ENCODE measurements around the gene SPOCD1.

SPOCD1 gene

DNA sequence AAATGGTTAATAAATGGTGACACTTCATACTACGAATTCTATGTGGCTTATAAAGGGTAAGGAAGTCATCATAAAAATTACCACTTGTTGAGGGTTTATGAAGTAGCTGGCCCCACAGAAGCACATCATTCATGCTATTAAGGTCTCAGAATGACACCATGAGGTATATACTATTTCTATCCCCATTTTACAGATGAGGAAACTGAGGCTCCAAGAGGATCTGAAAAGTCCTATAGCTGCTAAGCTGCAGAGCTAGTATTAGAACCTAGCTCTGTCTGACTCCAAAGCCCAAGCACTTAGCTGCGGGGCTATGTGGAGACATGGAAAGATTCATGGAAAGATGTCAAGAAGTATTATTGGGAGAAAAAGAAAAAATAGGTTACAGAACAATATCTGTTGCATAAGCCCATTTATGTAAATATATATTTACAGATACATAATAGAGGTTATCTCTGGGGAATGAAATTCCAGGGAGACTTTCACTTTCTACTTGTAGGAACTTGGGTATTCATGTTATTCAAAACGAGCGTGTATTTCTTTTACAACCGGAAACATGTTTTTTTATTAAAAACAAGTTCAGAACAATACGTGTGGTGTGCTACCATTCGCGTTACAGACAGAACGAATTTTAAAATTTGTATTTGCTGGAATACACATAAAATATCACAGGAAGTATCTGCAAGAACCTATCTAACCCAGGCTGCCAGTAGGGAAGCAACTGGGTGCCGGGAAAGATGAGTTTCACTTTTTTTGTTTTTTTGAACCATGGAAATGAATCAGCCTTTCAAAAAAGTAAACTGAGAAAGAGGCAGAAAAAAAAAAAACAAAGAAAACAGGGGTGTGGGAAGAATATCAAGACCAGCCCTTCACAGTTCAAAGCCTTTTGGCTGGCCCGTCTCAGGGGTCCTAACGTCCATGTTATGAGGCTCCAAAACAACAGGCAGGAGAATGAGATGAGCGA, 13.4 kb downstream of the SPOCD1 start:
- Histone ChIP-seq H3K27ac (ENCODE audit: low read depth, low read length) (no peak overlapping the region), H3K9ac (ENCODE audit: low read depth in 1 of 2, low read length in 2 of 2) (peak overlapping the region in 1 of 2 donors; percentile 54)

DNA sequence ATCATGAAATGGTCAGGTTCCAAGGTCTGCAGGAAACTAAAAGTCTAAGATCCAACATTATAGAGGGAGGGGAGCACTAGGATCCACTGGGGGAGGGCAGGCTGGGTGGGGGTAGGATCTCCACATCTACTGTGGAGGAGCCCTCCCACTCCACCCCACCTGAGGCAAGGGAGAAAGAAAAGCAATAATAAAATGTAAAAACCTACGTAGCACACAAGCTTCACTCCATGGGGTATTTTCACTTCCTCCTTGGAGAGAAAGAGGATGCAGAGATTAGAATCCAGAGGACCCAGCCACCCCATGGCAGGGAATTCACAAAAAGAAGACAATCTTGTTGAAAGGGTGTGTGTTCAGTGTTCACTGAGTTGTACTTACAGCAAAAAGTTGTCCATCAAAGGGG, 14.4 kb downstream of the SPOCD1 start:
- Histone ChIP-seq H3K4me1 (ENCODE audit: control insufficient read depth in 1 of 2, insufficient read depth in 2 of 2, low read length in 2 of 2) (no peaks in the 10 kb centered on the region), H3K27ac (ENCODE audit: low read depth, low read length) (no peak overlapping the region), H3K4me3 (ENCODE audit: low read depth in 1 of 2, low read length in 2 of 2) (no peak overlapping the region), H3K27me3 (ENCODE audit: control insufficient read depth in 1 of 2, insufficient read depth in 2 of 2, low read length in 2 of 2) (peaks cover under 1 to 4% of the 10 kb centered on the region in 2 donors), H3K9ac (ENCODE audit: low read depth in 1 of 2, low read length in 2 of 2) (no peak overlapping the region), H3K9me3 (ENCODE audit: control insufficient read depth in 1 of 2, low read length in 2 of 2) (no peaks in the 10 kb centered on the region), H3K36me3 (ENCODE audit: control insufficient read depth in 1 of 2, insufficient read depth in 2 of 2, low read length in 2 of 2) (no peaks in the 10 kb centered on the region)

More for the DNA sequence above, 13.4 kb downstream of the SPOCD1 start:
- no peaks in the 10 kb centered on the region for H3K9me3 ChIP-seq (ENCODE audit: control insufficient read depth in 1 of 2, low read length in 2 of 2)
- no peaks in the 10 kb centered on the region for H3K36me3 ChIP-seq (ENCODE audit: control insufficient read depth in 1 of 2, insufficient read depth in 2 of 2, low read length in 2 of 2)
- peak overlapping the region; percentile 51 to 65 for H3K4me3 ChIP-seq (ENCODE audit: low read depth in 1 of 2, low read length in 2 of 2)
- H3K4me1 ChIP-seq (ENCODE audit: control insufficient read depth in 1 of 2, insufficient read depth in 2 of 2, low read length in 2 of 2), result no peaks in the 10 kb centered on the region
- no peaks in the 10 kb centered on the region for H3K27me3 ChIP-seq (ENCODE audit: control insufficient read depth in 1 of 2, insufficient read depth in 2 of 2, low read length in 2 of 2)

DNA sequence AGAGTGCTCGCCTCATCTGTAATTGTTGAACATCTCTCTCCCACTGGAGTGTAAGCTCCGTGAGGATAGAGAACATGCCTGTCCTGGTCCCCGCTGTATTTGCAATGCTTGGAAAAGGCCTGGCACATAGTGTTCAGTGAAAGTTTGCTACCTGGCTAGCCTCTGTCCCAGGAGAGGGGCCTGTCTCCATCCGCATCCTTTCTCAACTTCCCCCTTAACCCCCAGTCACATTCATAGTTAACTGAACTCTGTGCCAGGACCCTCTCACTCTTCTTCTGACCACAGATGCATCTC, 15.2 kb downstream of the SPOCD1 start:
- no peaks in the 10 kb centered on the region for H3K9me3 ChIP-seq (ENCODE audit: control insufficient read depth in 1 of 2, low read length in 2 of 2)
- H3K4me3 ChIP-seq (ENCODE audit: low read depth in 1 of 2, low read length in 2 of 2), result no peak overlapping the region
- H3K27ac ChIP-seq (ENCODE audit: low read depth, low read length), result no peak overlapping the region
- H3K36me3 ChIP-seq (ENCODE audit: control insufficient read depth in 1 of 2, insufficient read depth in 2 of 2, low read length in 2 of 2), result no peaks in the 10 kb centered on the region
- no peaks in the 10 kb centered on the region for H3K4me1 ChIP-seq (ENCODE audit: control insufficient read depth in 1 of 2, insufficient read depth in 2 of 2, low read length in 2 of 2)
- peaks cover 5 to 9% of the 10 kb centered on the region in 2 donors for H3K27me3 ChIP-seq (ENCODE audit: control insufficient read depth in 1 of 2, insufficient read depth in 2 of 2, low read length in 2 of 2)
- no peak overlapping the region for H3K9ac ChIP-seq (ENCODE audit: low read depth in 1 of 2, low read length in 2 of 2)

- H3K4me3 ChIP-seq (ENCODE audit: low read depth in 1 of 2, low read length in 2 of 2), result no peak overlapping the region
Observed at GRCh38 chr1:31799895-31800673, 15.7 kb downstream of the SPOCD1 start.

GRCh38 chr1:31799196-31799894, 16.5 kb downstream of the SPOCD1 start:
- Histone ChIP-seq H3K4me1 (ENCODE audit: control insufficient read depth in 1 of 2, insufficient read depth in 2 of 2, low read length in 2 of 2) (no peaks in the 10 kb centered on the region), H3K36me3 (ENCODE audit: control insufficient read depth in 1 of 2, insufficient read depth in 2 of 2, low read length in 2 of 2) (no peaks in the 10 kb centered on the region), H3K27ac (ENCODE audit: low read depth, low read length) (no peak overlapping the region), H3K4me3 (ENCODE audit: low read depth in 1 of 2, low read length in 2 of 2) (no peak overlapping the region), H3K9me3 (ENCODE audit: control insufficient read depth in 1 of 2, low read length in 2 of 2) (no peaks in the 10 kb centered on the region), H3K9ac (ENCODE audit: low read depth in 1 of 2, low read length in 2 of 2) (no peak overlapping the region), H3K27me3 (ENCODE audit: control insufficient read depth in 1 of 2, insufficient read depth in 2 of 2, low read length in 2 of 2) (peaks cover 5 to 11% of the 10 kb centered on the region in 2 donors)

More at GRCh38 chr1:31799895-31800673, 15.7 kb downstream of the SPOCD1 start:
- no peak overlapping the region for H3K9ac ChIP-seq (ENCODE audit: low read depth in 1 of 2, low read length in 2 of 2)
- H3K27ac ChIP-seq (ENCODE audit: low read depth, low read length), result no peak overlapping the region
- no peaks in the 10 kb centered on the region for H3K9me3 ChIP-seq (ENCODE audit: control insufficient read depth in 1 of 2, low read length in 2 of 2)
- no peaks in the 10 kb centered on the region for H3K4me1 ChIP-seq (ENCODE audit: control insufficient read depth in 1 of 2, insufficient read depth in 2 of 2, low read length in 2 of 2)
- H3K27me3 ChIP-seq (ENCODE audit: control insufficient read depth in 1 of 2, insufficient read depth in 2 of 2, low read length in 2 of 2), result peaks cover 5 to 11% of the 10 kb centered on the region in 2 donors
- H3K36me3 ChIP-seq (ENCODE audit: control insufficient read depth in 1 of 2, insufficient read depth in 2 of 2, low read length in 2 of 2), result no peaks in the 10 kb centered on the region

- no peak overlapping the region for H3K4me3 ChIP-seq (ENCODE audit: low read depth in 1 of 2, low read length in 2 of 2)
- H3K27ac ChIP-seq (ENCODE audit: low read depth, low read length), result no peak overlapping the region
- H3K9me3 ChIP-seq (ENCODE audit: control insufficient read depth in 1 of 2, low read length in 2 of 2), result no peaks in the 10 kb centered on the region
- peaks cover 5 to 11% of the 10 kb centered on the region in 2 donors for H3K27me3 ChIP-seq (ENCODE audit: control insufficient read depth in 1 of 2, insufficient read depth in 2 of 2, low read length in 2 of 2)
- H3K36me3 ChIP-seq (ENCODE audit: control insufficient read depth in 1 of 2, insufficient read depth in 2 of 2, low read length in 2 of 2), result no peaks in the 10 kb centered on the region
- H3K9ac ChIP-seq (ENCODE audit: low read depth in 1 of 2, low read length in 2 of 2), result no peak overlapping the region
- H3K4me1 ChIP-seq (ENCODE audit: control insufficient read depth in 1 of 2, insufficient read depth in 2 of 2, low read length in 2 of 2), result no peaks in the 10 kb centered on the region
Observed at GRCh38 chr1:31798433-31799195, 17.2 kb downstream of the SPOCD1 start.

DNA sequence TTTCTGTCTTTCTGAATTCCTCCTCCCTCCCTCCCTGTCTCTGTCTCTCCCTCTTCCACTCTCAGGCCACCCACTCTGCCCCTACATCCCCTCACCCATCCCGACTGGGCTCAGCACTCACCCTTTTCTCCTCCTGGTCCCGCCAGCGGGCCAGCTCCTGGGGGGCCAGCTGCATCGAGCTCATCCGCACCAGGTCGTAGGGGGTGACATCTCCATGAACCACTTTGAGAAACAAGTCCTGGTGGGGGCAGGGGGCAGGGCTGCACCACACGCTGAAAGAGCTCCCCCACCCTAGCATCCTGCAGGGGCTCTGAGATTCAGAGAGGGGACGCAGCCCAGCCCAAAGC, 17.8 kb downstream of the SPOCD1 start:
- H3K27ac ChIP-seq (ENCODE audit: low read depth, low read length), result no peak overlapping the region
- no peaks in the 10 kb centered on the region for H3K9me3 ChIP-seq (ENCODE audit: control insufficient read depth in 1 of 2, low read length in 2 of 2)
- H3K27me3 ChIP-seq (ENCODE audit: control insufficient read depth in 1 of 2, insufficient read depth in 2 of 2, low read length in 2 of 2), result peaks cover 5 to 11% of the 10 kb centered on the region in 2 donors
- no peak overlapping the region for H3K4me3 ChIP-seq (ENCODE audit: low read depth in 1 of 2, low read length in 2 of 2)
- no peaks in the 10 kb centered on the region for H3K4me1 ChIP-seq (ENCODE audit: control insufficient read depth in 1 of 2, insufficient read depth in 2 of 2, low read length in 2 of 2)
- H3K9ac ChIP-seq (ENCODE audit: low read depth in 1 of 2, low read length in 2 of 2), result no peak overlapping the region
- H3K36me3 ChIP-seq (ENCODE audit: control insufficient read depth in 1 of 2, insufficient read depth in 2 of 2, low read length in 2 of 2), result no peaks in the 10 kb centered on the region

GRCh38 chr1:31797216-31797615, 18.6 kb downstream of the SPOCD1 start:
- no peaks in the 10 kb centered on the region for H3K4me1 ChIP-seq (ENCODE audit: control insufficient read depth in 1 of 2, insufficient read depth in 2 of 2, low read length in 2 of 2)
- no peak overlapping the region for H3K4me3 ChIP-seq (ENCODE audit: low read depth in 1 of 2, low read length in 2 of 2)
- H3K9ac ChIP-seq (ENCODE audit: low read depth in 1 of 2, low read length in 2 of 2), result no peak overlapping the region

GRCh38 chr1:31796707-31797106, 19.1 kb downstream of the SPOCD1 start:
- peaks cover 5 to 11% of the 10 kb centered on the region in 2 donors for H3K27me3 ChIP-seq (ENCODE audit: control insufficient read depth in 1 of 2, insufficient read depth in 2 of 2, low read length in 2 of 2)
- no peak overlapping the region for H3K27ac ChIP-seq (ENCODE audit: low read depth, low read length)
- no peaks in the 10 kb centered on the region for H3K9me3 ChIP-seq (ENCODE audit: control insufficient read depth in 1 of 2, low read length in 2 of 2)
- H3K9ac ChIP-seq (ENCODE audit: low read depth in 1 of 2, low read length in 2 of 2), result no peak overlapping the region
- no peaks in the 10 kb centered on the region for H3K4me1 ChIP-seq (ENCODE audit: control insufficient read depth in 1 of 2, insufficient read depth in 2 of 2, low read length in 2 of 2)
- no peaks in the 10 kb centered on the region for H3K36me3 ChIP-seq (ENCODE audit: control insufficient read depth in 1 of 2, insufficient read depth in 2 of 2, low read length in 2 of 2)
- H3K4me3 ChIP-seq (ENCODE audit: low read depth in 1 of 2, low read length in 2 of 2), result no peak overlapping the region

More at GRCh38 chr1:31797216-31797615, 18.6 kb downstream of the SPOCD1 start:
- Histone ChIP-seq H3K27me3 (ENCODE audit: control insufficient read depth in 1 of 2, insufficient read depth in 2 of 2, low read length in 2 of 2) (peaks cover 5 to 11% of the 10 kb centered on the region in 2 donors), H3K27ac (ENCODE audit: low read depth, low read length) (no peak overlapping the region), H3K36me3 (ENCODE audit: control insufficient read depth in 1 of 2, insufficient read depth in 2 of 2, low read length in 2 of 2) (no peaks in the 10 kb centered on the region), H3K9me3 (ENCODE audit: control insufficient read depth in 1 of 2, low read length in 2 of 2) (no peaks in the 10 kb centered on the region)

Data from duodenal mucosa (tissue), 2 donors.